CD4-positive, alpha-beta T cell treated with Interleukin-15 for 1 hour (primary cell): ENCODE data around the gene FIS1.
"Not testable (repeated sequence)": the region's sequence is repeated elsewhere in the genome, so short reads cannot be mapped to it uniquely, and the experiment has no call there.

Experiments used
- DNase-seq: peaks from one replicate; pipeline ENCODE4 v3.0.0-alpha.2; 2020

The FIS1 gene

GRCh38 chr7:101201695-101202602 lies 42.9 kb downstream of the FIS1 start:
- no peak for DNase-seq

- DNase-seq, result no peak
Observed at GRCh38 chr7:101200862-101201599, 43.9 kb downstream of the FIS1 start, which contains the start of gene MOGAT3. Gene MOGAT3, minus strand, starts transcription at chr7:101201036. Its CDS starts 182 bp downstream, at chr7:101200854.

- no peak for DNase-seq
Observed at GRCh38 chr7:101200504-101200861, 44.4 kb downstream of the FIS1 start.

GRCh38 chr7:101199522-101199921 lies 45.4 kb downstream of the FIS1 start:
- DNase-seq, result not testable (repeated sequence)

GRCh38 chr7:101198476-101198875 lies 46.4 kb downstream of the FIS1 start:
- DNase-seq, result no peak

GRCh38 chr7:101197991-101198390 lies 46.9 kb downstream of the FIS1 start:
- DNase-seq, result no peak

GRCh38 chr7:101195884-101196283 lies 49.0 kb downstream of the FIS1 start:
- no peak for DNase-seq
